ES-I3 (cell line): Measurements from ENCODE around the gene PADI1.

Experiments
- H3K36me3 ChIP-seq: 2 replicates; pipeline ENCODE4 v1.6.1; 2013; ENCODE audit warnings: mild to moderate bottlenecking, low read length, control low read depth, moderate library complexity; ENCODE audit not compliant: insufficient read depth
- H3K4me1 ChIP-seq: 2 replicates; pipeline ENCODE4 v1.6.1; 2013; ENCODE audit warnings: mild to moderate bottlenecking, control low read depth, low read length; ENCODE audit not compliant: insufficient read depth
- H3K9ac ChIP-seq: 2 replicates; pipeline ENCODE4 v1.6.1; 2013; ENCODE audit warnings: low read depth, mild to moderate bottlenecking, low read length, moderate library complexity
- H3K9me3 ChIP-seq: 2 replicates; pipeline ENCODE4 v1.6.1; 2013; ENCODE audit warnings: mild to moderate bottlenecking, low read length, moderate library complexity; ENCODE audit not compliant: control insufficient read depth, insufficient read depth

Gene PADI1

GRCh38 chr1:17244821-17245740, 40.2 kb downstream of the PADI1 start:
- H3K4me1 ChIP-seq, result no peaks in the 10 kb centered on the region; the same call in 1 of the 2 replicates
- no peak overlapping the region for H3K9ac ChIP-seq
- H3K36me3 ChIP-seq, result no peaks in the 10 kb centered on the region
- H3K9me3 ChIP-seq, result no peaks in the 10 kb centered on the region

GRCh38 chr1:17245816-17246325, 40.9 kb downstream of the PADI1 start:
- no peaks in the 10 kb centered on the region; the same call in 1 of the 2 replicates for H3K4me1 ChIP-seq
- H3K36me3 ChIP-seq, result no peaks in the 10 kb centered on the region
- no peak overlapping the region for H3K9ac ChIP-seq
- H3K9me3 ChIP-seq, result no peaks in the 10 kb centered on the region

GRCh38 chr1:17246971-17247370, 42.0 kb downstream of the PADI1 start:
- Histone ChIP-seq H3K36me3 (no peaks in the 10 kb centered on the region), H3K9me3 (no peaks in the 10 kb centered on the region), H3K9ac (no peak overlapping the region), H3K4me1 (peaks cover 7% of the 10 kb centered on the region)

- Histone ChIP-seq H3K36me3 (no peaks in the 10 kb centered on the region), H3K9me3 (no peaks in the 10 kb centered on the region), H3K4me1 (peaks cover 10% of the 10 kb centered on the region), H3K9ac (peak within 1 kb of the TSS; percentile 37; the same call in 1 of the 2 replicates)
Observed at GRCh38 chr1:17248781-17249180, 43.9 kb downstream of the PADI1 start, which contains the start of gene PADI3. Gene PADI3, plus strand, starts transcription at chr1:17249098. Its CDS starts 40 bp downstream, at chr1:17249138.

- H3K4me1 ChIP-seq, result peaks cover 10% of the 10 kb centered on the region
- no peaks in the 10 kb centered on the region for H3K9me3 ChIP-seq
- H3K36me3 ChIP-seq, result no peaks in the 10 kb centered on the region
- H3K9ac ChIP-seq, result no peak overlapping the region
Observed at GRCh38 chr1:17250601-17251000, 45.7 kb downstream of the PADI1 start.

- Histone ChIP-seq H3K9ac (no peak overlapping the region), H3K9me3 (no peaks in the 10 kb centered on the region), H3K4me1 (peaks cover 10% of the 10 kb centered on the region), H3K36me3 (no peaks in the 10 kb centered on the region)
Observed at GRCh38 chr1:17251246-17251645, 46.3 kb downstream of the PADI1 start.

- Histone ChIP-seq H3K4me1 (peaks cover 10% of the 10 kb centered on the region), H3K36me3 (no peaks in the 10 kb centered on the region), H3K9me3 (no peaks in the 10 kb centered on the region), H3K9ac (no peak overlapping the region)
Observed at GRCh38 chr1:17251701-17252376, 46.9 kb downstream of the PADI1 start.

- Histone ChIP-seq H3K36me3 (no peaks in the 10 kb centered on the region), H3K9ac (no peak overlapping the region), H3K9me3 (no peaks in the 10 kb centered on the region), H3K4me1 (peaks cover 10% of the 10 kb centered on the region)
Observed at GRCh38 chr1:17255336-17255735, 50.4 kb downstream of the PADI1 start.

GRCh38 chr1:17258116-17258757, 53.3 kb downstream of the PADI1 start:
- Histone ChIP-seq H3K4me1 (no peaks in the 10 kb centered on the region), H3K9me3 (no peaks in the 10 kb centered on the region), H3K9ac (no peak overlapping the region), H3K36me3 (no peaks in the 10 kb centered on the region)

- Histone ChIP-seq H3K4me1 (no peaks in the 10 kb centered on the region), H3K36me3 (no peaks in the 10 kb centered on the region), H3K9ac (no peak overlapping the region), H3K9me3 (no peaks in the 10 kb centered on the region)
Observed at GRCh38 chr1:17258758-17259130, 53.8 kb downstream of the PADI1 start.

GRCh38 chr1:17259233-17259873, 54.4 kb downstream of the PADI1 start:
- Histone ChIP-seq H3K4me1 (no peaks in the 10 kb centered on the region), H3K9ac (no peak overlapping the region), H3K9me3 (no peaks in the 10 kb centered on the region), H3K36me3 (no peaks in the 10 kb centered on the region)

GRCh38 chr1:17260264-17260663, 55.3 kb downstream of the PADI1 start:
- H3K9ac ChIP-seq, result no peak overlapping the region
- H3K9me3 ChIP-seq, result no peaks in the 10 kb centered on the region
- H3K4me1 ChIP-seq, result no peaks in the 10 kb centered on the region
- H3K36me3 ChIP-seq, result no peaks in the 10 kb centered on the region

GRCh38 chr1:17260738-17261137, 55.8 kb downstream of the PADI1 start:
- Histone ChIP-seq H3K9ac (no peak overlapping the region), H3K4me1 (no peaks in the 10 kb centered on the region), H3K9me3 (no peaks in the 10 kb centered on the region), H3K36me3 (no peaks in the 10 kb centered on the region)

- no peak overlapping the region for H3K9ac ChIP-seq
- no peaks in the 10 kb centered on the region for H3K36me3 ChIP-seq
- no peaks in the 10 kb centered on the region for H3K4me1 ChIP-seq
Observed at GRCh38 chr1:17263936-17264335, 59.0 kb downstream of the PADI1 start.

More at GRCh38 chr1:17263936-17264335, 59.0 kb downstream of the PADI1 start:
- no peaks in the 10 kb centered on the region for H3K9me3 ChIP-seq
